GM04503 (cell line): ENCODE data around the gene SCGB3A2.
"Not testable (repeated sequence)": the region's sequence is repeated elsewhere in the genome, so short reads cannot be mapped to it uniquely, and the experiment has no call there.

Experiments used
- DNase-seq: peaks from one replicate; pipeline ENCODE4 v3.0.0-alpha.2; 2012; ENCODE audit warnings: low read depth

The SCGB3A2 gene

GRCh38 chr5:147863454-147864158 is 14.9 kb upstream of the SCGB3A2 start:
- DNase-seq: no peak

- no peak for DNase-seq
Measured at GRCh38 chr5:147869112-147869511, 9.4 kb upstream of the SCGB3A2 start.

- DNase-seq: not testable (repeated sequence)
Measured at GRCh38 chr5:147869892-147870291, 8.6 kb upstream of the SCGB3A2 start.

DNA sequence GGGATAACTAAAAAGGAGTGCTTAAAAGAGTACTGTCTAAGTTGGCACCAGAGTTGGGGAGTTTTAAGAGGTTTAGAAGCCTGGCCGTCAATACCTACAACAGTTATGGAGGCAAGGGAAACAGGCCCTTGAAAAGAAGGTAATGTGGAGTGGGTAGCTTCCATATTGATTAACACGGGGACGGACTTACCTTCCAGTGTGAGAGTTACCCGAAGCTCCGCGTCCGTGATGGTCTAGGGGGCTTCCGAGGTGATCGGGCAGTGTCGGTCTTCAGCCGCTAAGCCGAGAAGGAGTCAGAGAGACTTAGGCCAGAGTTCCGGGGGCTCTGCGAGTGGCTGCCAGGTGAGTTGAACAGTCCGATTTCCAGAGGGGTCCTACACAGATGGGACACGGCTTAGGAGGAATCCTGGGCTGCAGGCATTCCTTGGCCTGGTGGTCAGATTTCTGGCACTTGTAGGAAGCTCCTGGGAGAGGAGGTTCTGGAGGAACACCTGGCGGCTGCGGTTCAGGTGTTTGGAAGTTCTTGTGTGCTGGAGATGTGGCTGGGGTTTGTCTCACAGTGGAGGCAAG is 6.4 kb upstream of the SCGB3A2 start:
- DNase-seq: not testable (repeated sequence)

DNA sequence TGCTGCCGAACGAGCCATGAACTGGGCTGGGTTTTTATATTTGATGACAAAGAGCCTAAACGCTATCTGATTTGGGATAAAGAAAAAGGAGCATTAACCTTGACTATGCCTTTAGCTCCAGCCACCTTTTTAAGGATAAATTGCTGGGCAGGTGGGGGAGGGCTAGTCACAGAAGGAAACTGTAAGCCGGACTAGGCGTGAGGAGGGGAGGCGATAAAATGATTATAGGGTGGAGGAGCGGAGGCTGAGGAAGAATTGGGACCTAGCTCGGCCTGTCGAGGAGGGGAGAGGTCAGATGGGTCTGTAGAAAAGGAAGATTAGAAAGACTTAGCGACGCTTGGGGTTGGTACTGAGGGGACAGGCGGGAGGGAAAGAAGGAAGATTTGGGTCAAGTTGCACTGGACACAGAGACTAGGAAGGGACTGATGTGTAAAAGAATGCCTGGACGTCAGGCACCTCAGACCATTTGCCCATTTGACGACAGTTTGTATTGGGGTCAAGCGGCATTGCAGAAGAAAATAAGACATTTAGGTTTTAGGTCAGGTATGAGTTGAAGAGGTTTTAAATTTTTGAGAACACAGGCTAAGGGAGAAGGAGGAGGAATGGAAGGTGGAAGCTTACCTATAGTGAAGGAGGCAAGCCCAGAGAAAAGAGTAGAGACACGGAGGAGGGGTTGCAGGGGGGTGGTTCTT is 5.6 kb upstream of the SCGB3A2 start:
- DNase-seq: not testable (repeated sequence)

- not testable (repeated sequence) for DNase-seq
Measured at GRCh38 chr5:147874118-147874875, 4.2 kb upstream of the SCGB3A2 start.

DNA sequence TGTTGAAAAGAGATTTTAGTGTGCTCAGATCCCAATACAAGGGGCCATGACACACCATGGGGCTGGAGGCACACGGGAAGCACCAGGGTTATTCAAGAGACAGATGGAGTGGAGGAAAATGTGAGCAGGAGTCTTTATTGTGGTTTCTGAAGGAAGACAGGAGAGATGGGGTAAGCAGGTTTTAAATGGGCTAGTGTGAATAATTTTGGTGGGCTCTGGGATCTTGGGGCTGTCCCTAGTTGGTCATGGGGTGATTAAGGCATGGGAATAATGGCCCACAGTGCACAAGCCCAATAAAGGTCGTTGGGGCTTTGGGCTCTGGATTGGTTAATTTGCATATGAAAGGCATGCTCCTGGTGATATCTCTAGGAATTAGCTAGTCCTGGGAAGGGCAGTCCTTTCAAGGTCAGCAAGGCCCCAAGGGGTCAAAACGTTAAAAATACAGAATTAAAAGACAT is 3.6 kb upstream of the SCGB3A2 start:
- DNase-seq: no peak

- DNase-seq: no peak
Measured at GRCh38 chr5:147876141-147876540, 2.4 kb upstream of the SCGB3A2 start.

GRCh38 chr5:147876626-147877025 is 1.9 kb upstream of the SCGB3A2 start:
- no peak for DNase-seq

- no peak for DNase-seq
Measured at GRCh38 chr5:147879784-147880183, 1.3 kb downstream of the SCGB3A2 start.

- DNase-seq: no peak
Measured at GRCh38 chr5:147880487-147880886, 2.0 kb downstream of the SCGB3A2 start.

DNA sequence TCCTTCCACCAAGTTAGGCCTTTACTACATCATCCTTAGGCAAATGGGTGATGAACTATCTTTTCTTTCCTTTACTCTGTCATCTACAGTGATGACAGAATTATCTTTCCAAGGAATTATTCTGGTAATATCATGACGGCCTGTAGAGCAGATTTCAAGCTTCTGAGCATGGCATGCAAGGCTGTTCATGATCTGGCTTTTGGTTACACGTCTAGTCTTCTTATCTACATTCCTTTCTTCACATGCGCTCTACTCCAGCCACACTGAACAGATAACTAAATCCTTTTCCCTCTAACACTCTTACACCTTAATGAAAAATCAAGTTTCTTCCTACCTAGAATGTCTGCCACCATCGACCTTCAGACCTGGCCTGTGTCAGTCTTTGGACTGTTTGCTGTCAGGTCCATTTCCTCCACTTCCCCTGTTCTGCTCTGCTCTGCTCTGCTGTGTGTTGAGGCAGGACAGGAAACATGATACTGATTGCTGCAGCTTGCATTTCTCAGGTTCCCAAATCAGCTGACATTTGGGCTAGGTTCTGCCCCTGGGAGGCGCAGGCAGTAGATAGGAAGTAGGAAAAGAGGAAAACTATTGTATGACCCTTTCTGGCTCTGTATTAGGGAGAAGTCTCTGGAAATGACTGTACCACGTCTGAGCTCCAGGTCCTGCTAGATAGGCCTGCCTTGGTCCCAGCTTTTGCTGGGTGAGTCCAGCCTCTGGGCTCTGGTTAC is 4.2 kb downstream of the SCGB3A2 start:
- DNase-seq: no peak

- DNase-seq: no peak
Measured at GRCh38 chr5:147887026-147887627, 8.6 kb downstream of the SCGB3A2 start.

DNA sequence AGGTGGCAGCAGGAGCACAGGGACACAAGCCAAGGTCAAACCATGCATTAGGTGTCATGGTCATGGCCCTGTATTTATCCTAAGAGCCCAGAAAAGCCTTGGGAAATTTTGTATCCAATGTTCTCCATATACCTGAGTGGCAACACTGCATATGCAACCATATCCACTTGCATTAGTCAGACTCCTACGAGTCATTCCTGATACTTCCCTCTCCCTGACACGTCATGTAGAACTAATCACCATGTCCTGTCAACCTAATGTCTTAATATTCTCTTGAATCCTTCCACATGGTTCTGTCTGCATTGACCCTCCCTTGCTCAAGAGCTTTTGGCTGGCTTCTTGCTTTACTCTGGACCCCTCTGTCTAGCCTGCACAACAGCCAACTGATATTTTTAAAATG is 9.4 kb downstream of the SCGB3A2 start:
- DNase-seq: no peak

GRCh38 chr5:147892696-147893296 is 14.3 kb downstream of the SCGB3A2 start:
- DNase-seq: no peak

GRCh38 chr5:147893820-147894219 is 15.3 kb downstream of the SCGB3A2 start:
- DNase-seq: no peak

GRCh38 chr5:147895864-147896263 is 17.4 kb downstream of the SCGB3A2 start:
- no peak for DNase-seq

DNA sequence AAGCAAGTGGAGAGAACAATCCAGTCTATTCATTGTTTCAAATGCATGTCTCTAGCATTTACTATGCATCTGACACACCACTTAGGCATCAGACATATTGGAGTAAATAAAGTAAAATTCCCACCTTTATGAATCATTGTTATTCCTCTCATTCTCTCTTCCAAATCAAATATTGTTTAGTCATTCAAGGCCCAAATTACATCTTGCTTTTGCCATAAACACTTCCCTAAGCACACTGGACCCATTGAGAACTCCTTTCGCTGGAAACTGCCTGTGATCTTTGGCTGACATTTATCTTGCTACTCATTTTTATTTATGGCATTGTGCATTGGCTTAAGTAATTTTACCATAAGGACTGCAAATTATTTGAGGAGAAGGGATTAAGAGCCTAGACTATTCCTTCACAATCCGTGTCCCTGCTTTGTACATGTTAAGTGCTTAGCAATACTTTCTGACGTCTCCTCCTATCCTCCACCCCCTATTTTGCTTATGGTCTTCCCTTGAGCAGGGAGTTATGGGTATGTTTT is 20.4 kb downstream of the SCGB3A2 start:
- no peak for DNase-seq

- no peak for DNase-seq
Measured at GRCh38 chr5:147901599-147902039, 23.1 kb downstream of the SCGB3A2 start.

GRCh38 chr5:147902609-147903115 is 24.2 kb downstream of the SCGB3A2 start:
- no peak for DNase-seq
